Measurements from ENCODE around the gene VWA2. TPM values are rescaled to one million over a fixed set of nuclear protein-coding genes. Genes with fewer than 3 reads are reported as not detected.

The VWA2 gene
- total and polyA plus RNA-seq, 2 donors (not counting 1 experiment from before 2014, with no cell fraction given) = not detected

GRCh38 chr10:114315566-114316420, 76.7 kb downstream of the VWA2 start:
- Histone ChIP-seq H3K36me3 (replicated peaks in 1 of 2; ENCODE audit: control extremely low read depth in 1 of 2, control insufficient read depth in 1 of 2, extremely low read depth in 1 of 2, insufficient read depth in 2 of 2, low read length in 1 of 2) (no peaks in the 10 kb centered on the region), H3K4me2 (replicated peaks; ENCODE audit: low read depth, low read length, poor library complexity, severe bottlenecking) (no peak overlapping the region), H3K9ac (ENCODE audit: low read length) (no peak overlapping the region), H3K4me3 (ENCODE audit: control extremely low read depth in 1 of 5, extremely low read depth in 1 of 5, insufficient read depth in 1 of 5, low read depth in 2 of 5, low read length in 4 of 5) (no peak overlapping the region), H3K9me3 (ENCODE audit: control extremely low read depth in 1 of 3, control insufficient read depth in 2 of 3, insufficient read depth in 1 of 3, low read length in 2 of 3) (no peaks in the 10 kb centered on the region), H3K27me3 (replicated peaks in 1 of 4; ENCODE audit: control extremely low read depth in 1 of 4, control insufficient read depth in 3 of 4, insufficient read depth in 4 of 4, low read length in 3 of 4) (no peaks in the 10 kb centered on the region), H3K27ac (ENCODE audit: low read length in 2 of 2) (no peak overlapping the region), H4K20me1 (ENCODE audit: control insufficient read depth, insufficient read depth, low read length, poor library complexity, severe bottlenecking) (no peaks in the 10 kb centered on the region), H2AFZ (ENCODE audit: insufficient read depth, low read depth, low read length, poor library complexity, severe bottlenecking) (no peak overlapping the region), H3K4me1 (ENCODE audit: control insufficient read depth in 2 of 2, insufficient read depth in 2 of 2, low read length in 2 of 2) (no peaks in the 10 kb centered on the region), H3K79me2 (ENCODE audit: control insufficient read depth, insufficient read depth, low read length) (no peaks in the 10 kb centered on the region)
- ATAC-seq (ENCODE audit: low read depth) (no peak), DNase-seq (no peak)
- no peak overlapping the region for H3K27ac Mint-ChIP-seq
- no peaks in the 10 kb centered on the region for H3K4me1 Mint-ChIP-seq
- POLR2A ChIA-PET = no interaction called here
- intact Hi-C loops (cut with micrococcal nuclease) = no loop called here
- H3K9me3 Mint-ChIP-seq (ENCODE audit: insufficient read depth) = no peaks in the 10 kb centered on the region
- peaks cover 10% of the 10 kb centered on the region for H3K27me3 Mint-ChIP-seq
- 91% methylated on average over 21 of the region's 22 CpGs for WGBS (ENCODE audit: insufficient coverage)
- H3K4me3 Mint-ChIP-seq = no peak overlapping the region
- CTCF ChIA-PET = interaction anchor here (0.9 to 1.0 kb wide), 2 partner anchors 12 kb away, joined by 3 to 4 read pairs; no protein-coding TSS in a partner anchor
- no peak for TF ChIP-seq CTCF (IDR thresholded peaks at IDR 0.05)
- no peak for TF ChIP-seq EZH2 (IDR thresholded peaks at IDR 0.05; ENCODE audit: borderline replicate concordance, insufficient read depth, low read depth, low read length, poor library complexity, severe bottlenecking)

- no peaks in the 10 kb centered on the region for H4K20me1 ChIP-seq (ENCODE audit: control insufficient read depth, insufficient read depth, low read length, poor library complexity, severe bottlenecking)
- no peak overlapping the region for H2AFZ ChIP-seq (ENCODE audit: insufficient read depth, low read depth, low read length, poor library complexity, severe bottlenecking)
- no peak for ATAC-seq (ENCODE audit: low read depth)
- no peak for DNase-seq
- no peaks in the 10 kb centered on the region for H3K9me3 ChIP-seq (ENCODE audit: control extremely low read depth in 1 of 3, control insufficient read depth in 2 of 3, insufficient read depth in 1 of 3, low read length in 2 of 3)
- CTCF ChIA-PET = interaction anchor here (1.0 kb wide), 1 partner anchor 12 kb away, joined by 3 read pairs; no protein-coding TSS in a partner anchor
- no peak overlapping the region for H3K4me3 Mint-ChIP-seq
- H3K4me1 ChIP-seq (ENCODE audit: control insufficient read depth in 2 of 2, insufficient read depth in 2 of 2, low read length in 2 of 2) = no peaks in the 10 kb centered on the region
- H3K9ac ChIP-seq (ENCODE audit: low read length) = no peak overlapping the region
- H3K27me3 Mint-ChIP-seq = peaks cover 10% of the 10 kb centered on the region
- intact Hi-C loops (cut with micrococcal nuclease) = no loop called here
- 92% methylated on average over 3 of the region's 5 CpGs for WGBS (ENCODE audit: insufficient coverage)
- H3K4me3 ChIP-seq (ENCODE audit: control extremely low read depth in 1 of 5, extremely low read depth in 1 of 5, insufficient read depth in 1 of 5, low read depth in 2 of 5, low read length in 4 of 5) = no peak overlapping the region
- H3K27me3 ChIP-seq (replicated peaks in 1 of 4; ENCODE audit: control extremely low read depth in 1 of 4, control insufficient read depth in 3 of 4, insufficient read depth in 4 of 4, low read length in 3 of 4) = no peaks in the 10 kb centered on the region
- no peak overlapping the region for H3K4me2 ChIP-seq (replicated peaks; ENCODE audit: low read depth, low read length, poor library complexity, severe bottlenecking)
- POLR2A ChIA-PET = no interaction called here
- no peak overlapping the region for H3K27ac Mint-ChIP-seq
- no peak overlapping the region for H3K27ac ChIP-seq (ENCODE audit: low read length in 2 of 2)
- no peaks in the 10 kb centered on the region for H3K36me3 ChIP-seq (replicated peaks in 1 of 2; ENCODE audit: control extremely low read depth in 1 of 2, control insufficient read depth in 1 of 2, extremely low read depth in 1 of 2, insufficient read depth in 2 of 2, low read length in 1 of 2)
- no peaks in the 10 kb centered on the region for H3K79me2 ChIP-seq (ENCODE audit: control insufficient read depth, insufficient read depth, low read length)
- TF ChIP-seq EZH2 (IDR thresholded peaks at IDR 0.05; ENCODE audit: borderline replicate concordance, insufficient read depth, low read depth, low read length, poor library complexity, severe bottlenecking) (no peak), CTCF (IDR thresholded peaks at IDR 0.05) (no peak)
- no peaks in the 10 kb centered on the region for H3K4me1 Mint-ChIP-seq
- no peaks in the 10 kb centered on the region for H3K9me3 Mint-ChIP-seq (ENCODE audit: insufficient read depth)
Measured at GRCh38 chr10:114316744-114317143, 77.7 kb downstream of the VWA2 start.

All from B cell (primary cell).